WTC11 (cell line): ENCODE data around the gene RND2.

Experiments used
- CREM ChIP-seq: sonication (generic); formaldehyde crosslinking; IDR thresholded peaks from 2 replicates; pipeline ENCODE4 v1.8.1; 2022; ENCODE audit warnings: mild to moderate bottlenecking, missing genetic modification reagents, moderate library complexity
- ZSCAN18 ChIP-seq: fragments of 250-450 bp; sonication (Bioruptor Pico); IDR thresholded peaks from 2 replicates; pipeline ENCODE4 v2.1.2; 2022; ENCODE audit warnings: mild to moderate bottlenecking, moderate library complexity
- TF ChIP-seq, protein P1 (sequence below): sonication (generic); formaldehyde crosslinking; IDR thresholded peaks from 2 replicates; pipeline ENCODE4 v1.8.1; 2022; ENCODE audit warnings: low read depth, missing genetic modification reagents, borderline replicate concordance

- TF ChIP-seq, protein P1, sequence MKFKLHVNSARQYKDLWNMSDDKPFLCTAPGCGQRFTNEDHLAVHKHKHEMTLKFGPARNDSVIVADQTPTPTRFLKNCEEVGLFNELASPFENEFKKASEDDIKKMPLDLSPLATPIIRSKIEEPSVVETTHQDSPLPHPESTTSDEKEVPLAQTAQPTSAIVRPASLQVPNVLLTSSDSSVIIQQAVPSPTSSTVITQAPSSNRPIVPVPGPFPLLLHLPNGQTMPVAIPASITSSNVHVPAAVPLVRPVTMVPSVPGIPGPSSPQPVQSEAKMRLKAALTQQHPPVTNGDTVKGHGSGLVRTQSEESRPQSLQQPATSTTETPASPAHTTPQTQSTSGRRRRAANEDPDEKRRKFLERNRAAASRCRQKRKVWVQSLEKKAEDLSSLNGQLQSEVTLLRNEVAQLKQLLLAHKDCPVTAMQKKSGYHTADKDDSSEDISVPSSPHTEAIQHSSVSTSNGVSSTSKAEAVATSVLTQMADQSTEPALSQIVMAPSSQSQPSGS (CRISPR knock-in tag), result no peak
- TF ChIP-seq ZSCAN18 (CRISPR knock-in tag) (no peak), CREM (CRISPR knock-in tag) (no peak)
Measured at GRCh38 chr17:43025766-43026537, 921 bp downstream of the RND2 start.
